ENCODE data around the gene FAAP100.
A peak's percentile ranks its signal among the peaks of the same experiment; 100 is the strongest.

FAAP100 gene

DNA sequence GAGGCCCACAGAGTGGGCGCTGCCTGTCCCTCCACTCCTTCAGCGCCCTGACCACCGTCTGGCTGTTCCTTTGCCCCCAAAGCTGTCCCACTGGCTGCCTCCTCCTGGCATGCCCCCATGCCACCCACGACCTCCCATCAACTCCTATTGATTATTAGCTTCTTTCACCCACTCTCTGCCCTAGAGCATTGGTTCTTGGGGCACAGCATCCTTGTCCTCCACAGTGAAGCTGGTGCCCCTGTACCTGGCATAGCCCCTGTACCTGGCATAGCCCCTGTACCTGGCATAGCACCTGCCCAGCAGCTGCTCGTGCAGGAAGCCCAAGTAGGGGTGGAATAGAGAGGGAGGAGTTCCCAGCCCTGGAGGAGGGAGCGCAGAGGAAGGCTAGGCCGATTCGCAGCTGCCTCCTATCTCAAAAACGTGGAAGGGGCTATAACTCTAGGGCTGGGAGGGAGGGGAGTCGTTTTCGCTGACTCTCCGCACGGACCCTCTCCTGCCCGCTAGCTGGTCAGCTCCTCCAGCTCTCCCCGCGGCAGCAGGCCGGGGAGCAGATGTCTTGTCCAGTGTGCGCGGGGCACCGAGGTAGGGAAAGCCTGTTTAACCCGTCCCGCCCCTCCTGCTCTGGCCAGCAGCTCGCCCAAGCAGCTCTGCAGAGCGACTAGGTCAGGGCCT, 33.9 kb downstream of the FAAP100 start:
- Mint-ChIP-seq H3K4me3 (peak overlapping the region; percentile 47), H3K27ac (no peak overlapping the region), H3K36me3 (ENCODE audit: low read depth) (no peaks in the 10 kb centered on the region), H3K4me1 (peaks cover 54% of the 10 kb centered on the region), H3K27me3 (ENCODE audit: low read depth, poor library complexity) (peaks cover 41% of the 10 kb centered on the region), H3K9me3 (no peaks in the 10 kb centered on the region)
- DNase-seq = peak; percentile 59
- TF ChIP-seq, protein P1, sequence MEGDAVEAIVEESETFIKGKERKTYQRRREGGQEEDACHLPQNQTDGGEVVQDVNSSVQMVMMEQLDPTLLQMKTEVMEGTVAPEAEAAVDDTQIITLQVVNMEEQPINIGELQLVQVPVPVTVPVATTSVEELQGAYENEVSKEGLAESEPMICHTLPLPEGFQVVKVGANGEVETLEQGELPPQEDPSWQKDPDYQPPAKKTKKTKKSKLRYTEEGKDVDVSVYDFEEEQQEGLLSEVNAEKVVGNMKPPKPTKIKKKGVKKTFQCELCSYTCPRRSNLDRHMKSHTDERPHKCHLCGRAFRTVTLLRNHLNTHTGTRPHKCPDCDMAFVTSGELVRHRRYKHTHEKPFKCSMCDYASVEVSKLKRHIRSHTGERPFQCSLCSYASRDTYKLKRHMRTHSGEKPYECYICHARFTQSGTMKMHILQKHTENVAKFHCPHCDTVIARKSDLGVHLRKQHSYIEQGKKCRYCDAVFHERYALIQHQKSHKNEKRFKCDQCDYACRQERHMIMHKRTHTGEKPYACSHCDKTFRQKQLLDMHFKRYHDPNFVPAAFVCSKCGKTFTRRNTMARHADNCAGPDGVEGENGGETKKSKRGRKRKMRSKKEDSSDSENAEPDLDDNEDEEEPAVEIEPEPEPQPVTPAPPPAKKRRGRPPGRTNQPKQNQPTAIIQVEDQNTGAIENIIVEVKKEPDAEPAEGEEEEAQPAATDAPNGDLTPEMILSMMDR (IDR thresholded peaks at IDR 0.05) = no peak

DNA sequence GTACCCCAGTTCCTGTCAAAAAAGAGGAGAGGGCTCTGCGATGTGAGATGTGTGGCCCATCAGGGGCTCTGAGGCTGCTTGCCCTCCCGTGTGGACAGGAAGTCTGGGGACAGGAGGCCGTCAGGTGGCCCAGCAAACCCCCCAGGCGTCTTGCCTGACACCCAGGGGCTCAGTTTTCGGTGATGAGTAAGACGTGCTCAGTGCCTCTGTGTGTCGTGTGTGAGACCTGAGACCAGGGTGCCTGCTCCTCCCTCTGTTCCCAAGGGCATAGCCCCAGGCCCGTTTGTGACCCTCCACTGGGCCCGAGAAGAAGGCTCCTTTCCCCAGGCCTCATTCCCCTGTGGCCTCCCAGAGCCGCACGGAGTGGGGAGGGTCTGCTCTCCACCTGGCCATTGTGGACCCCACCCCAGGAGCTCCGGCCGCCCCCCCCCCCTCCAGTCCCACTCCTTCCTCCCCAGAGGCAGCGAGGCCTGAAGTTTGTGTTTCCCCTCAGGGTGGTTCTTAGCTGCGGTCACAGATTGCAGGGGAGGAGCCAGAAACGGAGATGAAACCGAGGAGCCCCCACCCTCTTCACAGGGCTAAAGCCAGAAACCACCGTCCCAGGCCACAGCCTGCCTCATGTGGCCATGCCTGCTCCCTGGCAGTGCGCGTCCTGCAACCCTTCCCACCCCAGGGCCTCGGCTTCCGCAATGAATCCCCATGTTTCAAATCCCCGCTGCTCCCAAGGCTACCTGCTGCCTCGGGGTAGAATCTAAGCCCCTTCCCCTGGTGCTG, 34.6 kb downstream of the FAAP100 start:
- TF ChIP-seq, protein P1 (IDR thresholded peaks at IDR 0.05) = no peak
- Mint-ChIP-seq H3K4me1 (peaks cover 47% of the 10 kb centered on the region), H3K4me3 (peak overlapping the region; percentile 47), H3K9me3 (no peaks in the 10 kb centered on the region), H3K27ac (no peak overlapping the region), H3K27me3 (ENCODE audit: low read depth, poor library complexity) (peaks cover 36% of the 10 kb centered on the region), H3K36me3 (ENCODE audit: low read depth) (no peaks in the 10 kb centered on the region)
- peak; percentile 36 for DNase-seq

DNA sequence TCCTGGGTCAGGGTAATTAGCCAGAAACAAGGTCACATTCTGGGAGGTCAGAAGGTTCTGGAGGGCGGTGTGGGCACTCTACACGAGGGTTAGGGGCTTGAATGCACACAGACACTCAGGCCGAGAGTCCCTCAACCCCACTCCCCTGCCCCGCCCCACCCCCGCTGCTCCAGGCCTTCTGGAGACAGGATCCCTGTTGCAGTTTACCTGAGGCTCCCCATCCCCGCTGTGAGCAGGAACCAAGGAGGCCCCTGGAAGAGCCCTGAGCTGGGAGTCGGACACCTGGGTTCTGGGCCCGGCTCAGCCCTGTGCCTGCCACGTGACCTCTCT, 35.2 kb downstream of the FAAP100 start:
- DNase-seq = no peak
- Mint-ChIP-seq H3K27ac (no peak overlapping the region), H3K9me3 (no peaks in the 10 kb centered on the region), H3K4me1 (peaks cover 43% of the 10 kb centered on the region), H3K36me3 (ENCODE audit: low read depth) (peaks cover under 1% of the 10 kb centered on the region), H3K4me3 (peak overlapping the region; percentile 84), H3K27me3 (ENCODE audit: low read depth, poor library complexity) (peaks cover 33% of the 10 kb centered on the region)
- TF ChIP-seq, protein P1 (IDR thresholded peaks at IDR 0.05) = no peak

DNA sequence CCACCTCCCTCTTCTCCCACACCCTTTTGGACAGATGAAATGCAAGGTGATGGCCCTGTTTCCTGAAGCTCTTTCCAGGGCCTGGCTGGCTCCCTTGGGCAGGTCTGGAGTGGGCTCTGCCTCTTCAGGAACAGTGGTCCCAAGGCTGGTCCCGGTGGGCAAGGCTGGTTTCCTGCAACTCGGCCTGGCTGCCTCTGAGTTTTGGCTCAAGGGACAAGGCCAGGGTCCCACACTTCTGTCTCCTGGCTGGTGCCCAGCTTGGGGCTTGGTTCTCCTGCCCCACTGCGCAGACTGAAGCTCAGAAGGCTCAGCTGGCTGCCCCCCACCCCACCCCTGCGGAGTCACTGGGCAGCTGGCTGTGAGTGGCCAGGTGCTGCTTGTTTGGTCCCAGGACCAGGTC, 35.7 kb downstream of the FAAP100 start:
- H3K27me3 Mint-ChIP-seq (ENCODE audit: low read depth, poor library complexity) = peaks cover 31% of the 10 kb centered on the region
- H3K9me3 Mint-ChIP-seq = peaks cover 2% of the 10 kb centered on the region
- H3K36me3 Mint-ChIP-seq (ENCODE audit: low read depth) = peaks cover 6% of the 10 kb centered on the region
- peaks cover 43% of the 10 kb centered on the region for H3K4me1 Mint-ChIP-seq
- H3K4me3 Mint-ChIP-seq = peak overlapping the region; percentile 84
- TF ChIP-seq, protein P1 (IDR thresholded peaks at IDR 0.05) = no peak
- DNase-seq = no peak
- no peak overlapping the region for H3K27ac Mint-ChIP-seq

DNA sequence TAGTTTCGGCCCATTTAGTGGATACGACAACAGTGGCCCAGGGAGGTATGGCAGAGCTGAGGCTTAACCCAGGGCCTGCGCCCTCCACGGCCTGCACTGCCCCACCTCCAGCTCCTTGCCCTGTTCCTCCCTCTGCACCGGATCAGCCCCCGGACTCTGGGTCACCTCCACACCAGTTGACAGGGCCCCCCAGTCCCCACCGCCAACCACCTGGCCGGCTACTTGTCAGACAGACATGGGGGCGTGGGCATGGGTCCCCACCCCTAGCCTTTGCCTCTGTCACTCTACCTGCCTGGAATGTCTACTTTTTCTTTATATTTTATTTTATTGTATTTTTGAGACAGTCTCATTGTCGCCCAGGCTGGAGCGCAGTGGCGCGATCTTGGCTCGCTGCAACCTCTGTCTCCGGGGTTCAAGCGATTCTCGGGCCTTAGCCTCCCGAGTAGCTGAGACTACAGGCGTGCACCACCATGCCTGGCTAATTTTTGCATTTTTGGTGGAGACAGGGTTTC, 36.6 kb downstream of the FAAP100 start:
- Mint-ChIP-seq H3K4me3 (peak overlapping the region; percentile 84), H3K9me3 (peaks cover 5% of the 10 kb centered on the region), H3K36me3 (ENCODE audit: low read depth) (peaks cover 14% of the 10 kb centered on the region), H3K27me3 (ENCODE audit: low read depth, poor library complexity) (peaks cover 23% of the 10 kb centered on the region), H3K27ac (no peak overlapping the region), H3K4me1 (peaks cover 47% of the 10 kb centered on the region)
- DNase-seq = no peak
- TF ChIP-seq, protein P1 (IDR thresholded peaks at IDR 0.05) = no peak

Data from nephron progenitor cell (in vitro differentiated cells).